Measurements from ENCODE around the gene CD96. TPM values are rescaled to one million over a fixed set of nuclear protein-coding genes. Genes with fewer than 3 reads are reported as not detected.

CD96 gene
- polyA plus RNA-seq, 1 experiment = 0.12 TPM

DNA sequence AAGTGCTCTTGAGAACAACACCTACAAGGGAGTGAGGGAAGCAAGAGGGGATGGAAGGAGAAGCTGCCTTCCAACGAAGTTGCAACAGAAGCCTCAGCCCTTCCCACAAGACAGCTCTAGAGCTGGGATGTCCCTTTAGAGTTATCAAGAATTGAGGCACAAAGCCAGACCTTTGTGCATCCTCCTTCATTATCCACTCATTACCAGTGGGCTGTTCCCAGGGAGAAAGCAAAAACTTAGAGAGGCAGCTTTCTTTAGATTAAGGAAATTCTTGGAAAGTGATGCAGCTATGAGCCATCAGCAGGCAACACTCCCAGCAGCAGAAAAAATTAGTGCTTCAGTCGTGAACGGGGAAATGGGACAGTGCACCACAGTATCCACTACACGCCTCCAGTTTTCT, 10.6 kb upstream of the CD96 start:
- CTCF ChIA-PET = no interaction called here
- TF ChIP-seq, protein P1, sequence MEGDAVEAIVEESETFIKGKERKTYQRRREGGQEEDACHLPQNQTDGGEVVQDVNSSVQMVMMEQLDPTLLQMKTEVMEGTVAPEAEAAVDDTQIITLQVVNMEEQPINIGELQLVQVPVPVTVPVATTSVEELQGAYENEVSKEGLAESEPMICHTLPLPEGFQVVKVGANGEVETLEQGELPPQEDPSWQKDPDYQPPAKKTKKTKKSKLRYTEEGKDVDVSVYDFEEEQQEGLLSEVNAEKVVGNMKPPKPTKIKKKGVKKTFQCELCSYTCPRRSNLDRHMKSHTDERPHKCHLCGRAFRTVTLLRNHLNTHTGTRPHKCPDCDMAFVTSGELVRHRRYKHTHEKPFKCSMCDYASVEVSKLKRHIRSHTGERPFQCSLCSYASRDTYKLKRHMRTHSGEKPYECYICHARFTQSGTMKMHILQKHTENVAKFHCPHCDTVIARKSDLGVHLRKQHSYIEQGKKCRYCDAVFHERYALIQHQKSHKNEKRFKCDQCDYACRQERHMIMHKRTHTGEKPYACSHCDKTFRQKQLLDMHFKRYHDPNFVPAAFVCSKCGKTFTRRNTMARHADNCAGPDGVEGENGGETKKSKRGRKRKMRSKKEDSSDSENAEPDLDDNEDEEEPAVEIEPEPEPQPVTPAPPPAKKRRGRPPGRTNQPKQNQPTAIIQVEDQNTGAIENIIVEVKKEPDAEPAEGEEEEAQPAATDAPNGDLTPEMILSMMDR (IDR thresholded peaks at IDR 0.05; ENCODE audit: low read depth, low read length) = no peak
- POLR2A ChIA-PET = no interaction called here
- DNase-seq (ENCODE audit: low read depth, low spot score) = no peak
- Histone ChIP-seq H3K27ac (ENCODE audit: low read depth, low read length) (no peak overlapping the region), H3K9me3 (ENCODE audit: control insufficient read depth, insufficient read depth, low read length) (no peaks in the 10 kb centered on the region), H3K27me3 (ENCODE audit: control insufficient read depth, insufficient read depth, low read length) (no peaks in the 10 kb centered on the region), H3K4me3 (ENCODE audit: low read depth, low read length) (no peak overlapping the region)

DNA sequence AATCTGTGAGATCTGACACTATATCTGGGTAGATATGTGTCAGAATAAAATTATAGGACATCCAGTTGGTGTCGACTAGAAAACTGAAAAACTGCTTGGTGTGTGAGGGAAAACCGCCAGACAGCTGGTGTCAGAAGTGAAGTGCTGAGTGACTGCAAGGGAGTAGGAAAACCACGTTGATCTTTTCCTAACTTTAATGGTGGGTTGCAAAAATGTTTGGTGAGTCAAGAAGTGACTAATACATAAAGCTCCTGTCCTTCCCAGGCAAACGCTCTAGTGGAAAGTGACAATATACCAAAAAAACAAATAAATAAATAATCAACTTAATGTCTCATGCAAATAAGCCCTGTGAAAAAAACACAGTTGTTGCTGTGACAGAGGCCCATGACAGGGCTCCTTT, 7.3 kb upstream of the CD96 start:
- CTCF ChIA-PET = interaction anchor here (1.8 kb wide), 1 partner anchor 11 kb away, joined by 6 read pairs; no protein-coding TSS in a partner anchor
- H3K27ac ChIP-seq (ENCODE audit: low read depth, low read length) = no peak overlapping the region
- POLR2A ChIA-PET = no interaction called here
- H3K9me3 ChIP-seq (ENCODE audit: control insufficient read depth, insufficient read depth, low read length) = no peaks in the 10 kb centered on the region
- H3K27me3 ChIP-seq (ENCODE audit: control insufficient read depth, insufficient read depth, low read length) = no peaks in the 10 kb centered on the region
- no peak for DNase-seq (ENCODE audit: low read depth, low spot score)
- H3K4me3 ChIP-seq (ENCODE audit: low read depth, low read length) = no peak overlapping the region
- TF ChIP-seq, protein P1 (IDR thresholded peaks at IDR 0.05; ENCODE audit: low read depth, low read length) = no peak

DNA sequence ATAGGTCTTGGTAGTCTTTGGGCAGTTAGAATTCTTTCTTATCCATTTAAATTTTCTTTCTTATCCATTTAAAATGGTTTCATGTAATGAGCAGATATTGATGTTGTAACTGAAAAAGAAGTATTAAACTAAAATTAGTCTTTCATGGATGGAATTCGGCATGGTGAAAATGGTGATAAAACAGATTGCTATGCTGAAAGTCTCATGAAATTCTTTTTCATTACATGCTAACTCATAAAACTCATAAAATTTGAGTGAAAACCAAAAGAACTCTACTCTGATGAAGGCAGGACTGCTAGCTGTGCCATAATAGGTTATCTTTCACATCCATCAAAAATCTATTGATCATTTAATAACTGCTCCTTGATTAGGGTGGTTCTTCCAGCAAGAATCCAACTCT, 3.9 kb upstream of the CD96 start:
- Histone ChIP-seq H3K9me3 (ENCODE audit: control insufficient read depth, insufficient read depth, low read length) (no peaks in the 10 kb centered on the region), H3K27ac (ENCODE audit: low read depth, low read length) (no peak overlapping the region), H3K27me3 (ENCODE audit: control insufficient read depth, insufficient read depth, low read length) (no peaks in the 10 kb centered on the region), H3K4me3 (ENCODE audit: low read depth, low read length) (no peak overlapping the region)
- CTCF ChIA-PET = interaction anchor here (1.0 kb wide), 1 partner anchor 201 kb away, joined by 3 read pairs; no protein-coding TSS in a partner anchor
- POLR2A ChIA-PET = no interaction called here
- TF ChIP-seq, protein P1 (IDR thresholded peaks at IDR 0.05; ENCODE audit: low read depth, low read length) = no peak
- no peak for DNase-seq (ENCODE audit: low read depth, low spot score)

DNA sequence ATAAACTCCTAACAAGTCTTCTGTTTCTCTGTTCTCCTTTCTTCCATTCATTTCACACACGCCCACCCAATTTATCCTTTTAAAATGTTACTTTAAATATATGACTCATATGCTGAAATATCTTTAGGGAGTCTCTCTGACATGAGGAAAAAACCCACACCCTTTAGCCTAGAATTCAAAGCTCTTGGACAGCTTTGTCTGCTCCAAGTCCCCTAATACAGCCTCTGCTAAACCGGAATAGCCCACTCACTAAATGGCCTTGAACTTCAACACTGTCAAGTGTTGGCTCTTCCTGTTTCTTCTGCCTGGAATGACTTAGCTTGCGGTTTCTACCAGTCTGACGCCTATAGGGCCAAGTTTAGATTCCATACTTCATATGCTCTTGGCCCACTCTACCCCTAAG, 3.3 kb upstream of the CD96 start:
- DNase-seq (ENCODE audit: low read depth, low spot score) = no peak
- Histone ChIP-seq H3K27ac (ENCODE audit: low read depth, low read length) (peak overlapping the region; percentile 33), H3K9me3 (ENCODE audit: control insufficient read depth, insufficient read depth, low read length) (no peaks in the 10 kb centered on the region), H3K4me3 (ENCODE audit: low read depth, low read length) (no peak overlapping the region), H3K27me3 (ENCODE audit: control insufficient read depth, insufficient read depth, low read length) (no peaks in the 10 kb centered on the region)
- ChIA-PET CTCF (interaction anchor here (1.0 kb wide), 1 partner anchor 201 kb away, joined by 3 read pairs; no protein-coding TSS in a partner anchor), POLR2A (no interaction called here)
- TF ChIP-seq, protein P1 (IDR thresholded peaks at IDR 0.05; ENCODE audit: low read depth, low read length) = no peak

DNA sequence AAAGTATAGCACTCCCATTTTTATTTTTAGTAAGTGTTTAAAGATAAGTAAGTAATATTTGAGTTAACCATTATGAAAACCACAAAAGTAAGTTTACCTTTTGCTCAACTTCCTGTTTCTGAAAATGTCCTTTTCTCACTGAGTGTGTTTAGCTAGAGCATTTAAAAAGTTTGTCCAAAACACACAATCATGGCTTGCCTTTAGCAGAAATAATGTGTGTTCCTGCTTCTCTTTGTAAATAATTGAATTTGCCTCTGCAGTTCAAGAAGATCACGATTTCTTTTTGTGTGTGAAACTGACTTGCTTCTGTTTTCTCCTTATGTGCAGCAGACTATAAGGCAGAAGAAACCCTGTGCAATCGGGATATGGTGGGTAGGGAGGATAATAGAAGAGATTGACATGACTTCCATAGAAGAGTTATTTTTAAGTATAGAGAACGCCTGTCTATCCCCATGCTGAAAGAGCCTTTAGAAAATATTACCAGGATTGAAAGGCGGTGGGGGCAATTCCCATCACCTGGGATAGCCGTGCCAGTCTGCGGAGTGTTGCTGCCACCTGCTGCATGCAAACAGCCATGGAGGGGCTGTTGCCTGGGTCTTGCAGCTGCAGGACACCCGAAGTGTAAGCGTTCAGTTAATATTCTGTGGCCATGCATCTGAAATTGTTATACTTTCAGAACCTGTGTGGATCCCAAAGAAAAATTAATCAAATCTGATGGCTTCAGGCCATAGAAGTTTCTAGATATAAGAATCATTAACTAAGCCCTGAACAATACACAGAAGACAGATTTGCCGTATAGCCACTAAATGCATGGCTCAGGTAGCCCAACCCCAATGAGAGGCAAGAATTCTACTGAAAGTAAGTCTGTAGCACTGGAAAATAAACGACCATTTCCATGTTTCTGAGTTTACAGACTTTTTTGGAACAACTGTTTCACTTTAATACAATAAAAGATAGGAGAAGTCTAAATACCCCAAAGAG, 2.4 kb upstream of the CD96 start:
- H3K4me3 ChIP-seq (ENCODE audit: low read depth, low read length) = no peak overlapping the region
- TF ChIP-seq, protein P1 (IDR thresholded peaks at IDR 0.05; ENCODE audit: low read depth, low read length) = peak; percentile 74
- no peak for DNase-seq (ENCODE audit: low read depth, low spot score)
- no peak overlapping the region for H3K27ac ChIP-seq (ENCODE audit: low read depth, low read length)
- H3K9me3 ChIP-seq (ENCODE audit: control insufficient read depth, insufficient read depth, low read length) = no peaks in the 10 kb centered on the region
- ChIA-PET CTCF (interaction anchor here (1.0 kb wide), 1 partner anchor 202 kb away, joined by 3 read pairs; no protein-coding TSS in a partner anchor), POLR2A (no interaction called here)
- H3K27me3 ChIP-seq (ENCODE audit: control insufficient read depth, insufficient read depth, low read length) = no peaks in the 10 kb centered on the region
